ENCODE data around the gene VPS11. TPM values are rescaled to one million over a fixed set of nuclear protein-coding genes. Genes with fewer than 3 reads are reported as not detected.
"Not testable (repeated sequence)": the region's sequence is repeated elsewhere in the genome, so short reads cannot be mapped to it uniquely, and the experiment has no call there.

The VPS11 gene
- total and polyA plus RNA-seq, 10 of the 15 experiments (the other 5 are each of a cell fraction or from before 2014, with no cell fraction given) = 15.8 to 26.4 (median 24.5) TPM

- no peak for TF ChIP-seq PBX3 (IDR thresholded peaks at IDR 0.05; ENCODE audit: insufficient replicate concordance, low read depth, low read length)
- peak; percentile 27; the same call in 1 of the 2 replicates for TF ChIP-seq NRF1 (conservative IDR thresholded peaks at IDR 0.05; ENCODE audit: low read depth, low read length)
Measured at GRCh38 chr11:119057000-119057769, 10.4 kb upstream of the VPS11 start, which contains the start of gene HYOU1 (continued).

DNA sequence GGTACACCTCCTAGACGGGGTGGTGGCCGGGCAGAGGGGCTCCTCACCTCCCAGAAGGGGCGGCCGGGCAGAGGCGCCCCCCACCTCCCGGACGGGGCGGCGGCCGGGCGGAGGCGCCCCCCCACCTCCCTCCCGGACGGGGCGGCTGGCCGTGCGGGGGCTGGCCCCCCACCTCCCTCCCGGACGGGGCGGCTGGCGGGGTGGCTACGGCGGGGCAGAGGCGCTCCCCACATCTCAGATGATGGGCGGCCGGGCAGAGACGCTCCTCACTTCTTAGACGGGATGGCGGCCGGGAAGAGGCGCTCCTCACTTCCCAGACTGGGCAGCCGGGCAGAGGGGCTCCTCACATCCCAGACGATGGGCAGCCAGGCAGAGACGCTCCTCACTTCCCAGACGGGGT lies 8.5 kb upstream of the VPS11 start:
- SMC1A ChIA-PET (ENCODE audit: uncharacterized antibody, unreplicated experiment); H3K4me3 ChIP-seq; H4K20me1 ChIP-seq (ENCODE audit: control insufficient read depth, insufficient read depth); CTCF ChIA-PET; H3K27ac ChIP-seq (ENCODE audit: control insufficient read depth, insufficient read depth); ATAC-seq; BruUV-seq (replicated peaks); H3K36me3 ChIP-seq (ENCODE audit: control insufficient read depth in 2 of 2, insufficient read depth in 2 of 2, low read length in 1 of 2); FAIRE-seq; H3K27me3 ChIP-seq (replicated peaks in 1 of 2; ENCODE audit: control insufficient read depth in 2 of 2, insufficient read depth in 2 of 2, low read length in 1 of 2); DNase-seq (ENCODE audit: low read depth, low spot score); RAD21 ChIA-PET (ENCODE audit: unreplicated experiment); H3K9ac ChIP-seq (ENCODE audit: control insufficient read depth, insufficient read depth, low read length); H3K9me3 ChIP-seq (replicated peaks; ENCODE audit: control insufficient read depth, insufficient read depth, low read length); intact Hi-C loops (cut with micrococcal nuclease; ENCODE audit: unreplicated experiment); in situ Hi-C loops (cut with MboI); H3K4me1 ChIP-seq (ENCODE audit: control insufficient read depth, insufficient read depth, low read length); H2AFZ ChIP-seq (ENCODE audit: control insufficient read depth, low read depth, low read length); H3K4me2 ChIP-seq (ENCODE audit: control insufficient read depth, insufficient read depth): not testable (repeated sequence)
- POLR2A ChIA-PET = interaction anchor here (0.8 kb wide), 1 partner anchor 36 kb away, joined by 3 read pairs; no protein-coding TSS in a partner anchor
- WGBS (ENCODE audit: insufficient coverage, insufficient replicate concordance, low lambda C conversion rate, missing lambda C conversion rate) = 100% methylated on average over 7 of the region's 35 CpGs
- peaks cover 34% of the 10 kb centered on the region for H3K79me2 ChIP-seq (ENCODE audit: control insufficient read depth, insufficient read depth, low read length)

Data from GM12878 (cell line).